ENCODE data around the gene TNFRSF19. TPM values are rescaled to one million over a fixed set of nuclear protein-coding genes. Genes with fewer than 3 reads are reported as not detected.

The TNFRSF19 gene
- total RNA-seq, 1 donor from 2014 or later, result under 0.01 TPM

DNA sequence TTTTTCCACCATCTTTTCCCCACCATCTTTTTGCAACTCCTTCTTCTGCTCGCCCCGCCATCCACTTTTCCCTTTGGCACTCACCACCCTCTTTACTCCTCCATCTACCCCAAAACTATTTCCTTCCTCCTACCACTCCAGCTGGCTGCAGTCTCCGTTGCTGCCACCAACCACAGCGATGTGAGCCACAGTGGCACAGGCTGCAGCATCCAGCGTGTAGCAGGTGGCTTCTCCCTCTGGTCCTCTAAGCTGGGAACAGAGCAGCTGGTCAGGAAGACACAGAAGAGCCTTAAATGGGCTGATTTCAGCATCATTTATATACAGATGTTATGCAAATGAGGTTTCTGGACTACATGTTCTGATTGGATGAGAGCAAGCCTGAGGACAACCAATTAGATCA lies 144.5 kb downstream of the TNFRSF19 start:
- DNase-seq (ENCODE audit: low read depth in 2 of 2), result no peak

DNA sequence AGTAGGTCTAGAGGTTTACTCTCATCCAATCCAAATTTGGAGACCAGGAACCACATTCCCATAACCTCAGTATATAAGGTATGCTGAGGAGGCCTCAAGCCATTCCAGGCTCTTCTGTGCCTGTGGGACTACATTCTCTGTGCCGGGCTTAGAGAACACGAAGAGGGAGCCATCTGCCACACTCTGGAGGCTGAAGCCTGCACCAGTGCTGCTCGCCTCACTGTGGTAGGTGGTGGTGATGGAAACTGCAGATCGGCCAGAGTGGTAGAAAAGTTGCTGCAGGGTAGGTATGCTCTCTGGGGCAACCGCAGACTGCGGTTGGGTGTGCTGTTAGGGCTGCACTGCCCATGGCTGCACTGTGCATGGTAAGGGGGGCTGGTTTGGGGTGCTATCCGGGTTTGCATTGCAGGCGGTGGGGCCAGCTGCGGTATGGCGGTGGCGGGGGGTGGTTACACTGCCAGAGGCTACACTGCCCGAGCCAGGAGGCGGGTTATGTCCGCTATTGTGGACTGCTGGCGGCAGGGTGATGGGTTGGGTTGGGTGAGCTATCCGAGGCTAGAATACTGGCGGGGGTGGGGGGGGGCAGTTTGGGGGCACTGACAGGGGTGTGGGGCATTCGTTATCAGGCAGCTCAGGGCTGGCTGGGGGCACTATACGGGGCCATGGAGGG lies 145.0 kb downstream of the TNFRSF19 start:
- DNase-seq (ENCODE audit: low read depth in 2 of 2), result no peak

DNA sequence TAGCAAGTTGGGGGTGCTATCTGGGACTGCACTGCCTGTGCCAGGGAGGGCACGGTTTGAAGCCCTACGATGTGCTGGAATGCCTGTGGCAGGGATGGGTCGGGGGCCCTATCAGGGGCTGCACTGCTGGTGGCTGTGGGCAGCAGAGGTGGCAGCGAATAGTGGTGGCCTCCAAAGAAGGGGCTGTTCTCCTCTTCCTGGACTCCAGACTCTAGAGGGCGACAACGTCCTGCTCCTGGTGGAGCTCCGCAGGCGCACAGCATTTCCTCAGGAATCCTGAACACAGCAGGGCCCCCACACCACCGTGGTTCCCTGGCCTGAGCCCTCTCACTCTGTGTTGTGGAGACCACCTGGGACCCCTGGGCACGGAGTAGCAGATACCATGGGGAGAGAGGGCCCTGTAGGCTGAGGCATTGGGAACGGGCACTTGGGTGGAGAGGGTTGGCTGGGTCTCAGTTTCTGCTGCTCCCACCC lies 145.6 kb downstream of the TNFRSF19 start:
- DNase-seq (ENCODE audit: low read depth in 2 of 2), result peak; percentile 52 to 62

DNA sequence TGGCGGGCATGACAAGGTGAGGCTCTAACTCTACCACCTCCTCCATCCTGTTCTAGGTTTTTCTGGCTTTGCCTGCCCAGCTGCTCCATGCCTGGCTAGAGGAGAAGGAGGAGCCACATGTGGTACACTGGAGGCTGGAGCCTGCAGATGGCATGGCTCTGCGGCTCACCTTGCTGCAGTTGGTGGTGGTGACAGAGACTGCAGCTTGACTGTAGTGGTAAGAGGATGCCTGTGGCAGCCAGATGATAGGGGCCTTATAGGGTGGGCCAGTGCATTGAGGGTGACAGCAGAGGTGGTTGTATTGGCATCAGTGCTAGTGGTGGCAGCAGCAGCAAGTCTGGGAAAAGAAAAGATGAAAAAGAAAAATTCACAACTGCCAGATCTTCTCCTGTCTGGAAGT lies 146.2 kb downstream of the TNFRSF19 start:
- DNase-seq (ENCODE audit: low read depth in 2 of 2), result no peak

DNA sequence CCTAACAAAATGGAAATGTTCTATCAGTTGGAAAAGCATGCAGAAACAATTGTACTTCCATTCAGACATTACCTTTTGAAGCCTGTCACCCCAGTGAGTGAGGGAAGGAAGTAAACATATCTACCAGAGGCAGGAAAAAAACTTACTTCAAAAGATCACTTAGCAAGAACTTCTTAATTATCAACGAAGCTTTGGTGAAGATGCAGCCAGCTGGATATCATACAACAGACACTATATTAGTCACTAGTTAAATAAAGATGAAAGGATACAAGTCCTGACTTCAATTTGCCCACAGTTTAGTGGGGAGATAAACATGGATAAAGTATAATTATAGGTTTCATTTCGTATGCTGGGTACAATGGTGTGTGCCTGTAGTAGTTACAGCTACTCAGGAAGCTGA lies 148.8 kb downstream of the TNFRSF19 start:
- DNase-seq (ENCODE audit: low read depth in 2 of 2), result no peak

DNA sequence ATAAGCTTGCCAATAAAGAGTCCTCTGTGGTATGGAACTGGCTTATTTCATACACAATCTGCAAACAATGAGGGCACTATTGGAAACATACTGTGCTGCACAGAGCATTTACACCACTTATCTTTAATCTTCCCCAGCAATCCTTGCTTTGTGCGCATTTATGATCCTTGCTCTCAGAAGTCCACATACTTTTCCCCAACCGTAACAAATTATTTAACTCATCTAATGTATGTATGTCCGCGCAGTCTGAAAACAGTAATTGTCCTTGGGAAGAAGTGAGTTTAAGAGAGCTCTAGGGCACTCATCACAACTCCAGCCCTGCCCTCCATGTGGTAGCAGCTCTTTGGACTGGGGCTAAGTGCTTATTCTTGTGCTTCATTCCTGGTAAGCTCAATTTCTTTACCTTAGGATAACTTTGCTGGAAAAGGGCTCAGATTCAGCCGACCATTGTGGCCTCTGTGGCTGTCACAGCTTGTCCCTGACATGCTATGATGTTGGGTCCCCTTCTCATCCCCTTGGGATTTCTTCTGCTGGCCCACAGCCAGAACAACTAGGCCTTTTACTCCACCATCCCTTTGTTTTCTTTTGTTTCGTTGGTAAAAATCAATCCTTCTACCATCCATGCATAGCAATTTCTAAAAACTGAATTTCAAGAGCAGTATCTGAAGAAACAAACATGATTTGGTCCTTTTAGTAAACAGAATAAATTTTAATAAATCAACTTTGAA lies 152.7 kb downstream of the TNFRSF19 start:
- no peak for DNase-seq (ENCODE audit: low read depth in 2 of 2)

DNA sequence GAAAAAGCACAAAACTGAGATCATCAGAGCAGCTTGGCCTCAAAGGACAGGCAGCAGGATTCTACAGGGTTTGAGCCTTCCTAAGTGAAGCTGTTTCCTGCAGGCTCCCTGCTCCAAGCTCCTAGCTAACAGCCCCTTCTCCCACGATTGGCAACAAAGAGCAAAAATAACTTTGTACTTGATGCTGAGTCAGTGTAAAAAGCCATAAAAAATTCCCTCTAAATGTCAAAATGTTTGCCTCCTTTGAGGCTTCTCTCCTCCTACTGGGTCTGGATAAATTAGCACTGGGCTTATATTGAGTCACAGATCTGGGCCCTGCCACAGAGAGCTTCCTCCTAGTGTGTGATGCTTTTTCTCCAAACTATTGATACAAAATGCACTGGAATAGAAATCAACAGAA lies 153.3 kb downstream of the TNFRSF19 start:
- no peak for DNase-seq (ENCODE audit: low read depth in 2 of 2)

DNA sequence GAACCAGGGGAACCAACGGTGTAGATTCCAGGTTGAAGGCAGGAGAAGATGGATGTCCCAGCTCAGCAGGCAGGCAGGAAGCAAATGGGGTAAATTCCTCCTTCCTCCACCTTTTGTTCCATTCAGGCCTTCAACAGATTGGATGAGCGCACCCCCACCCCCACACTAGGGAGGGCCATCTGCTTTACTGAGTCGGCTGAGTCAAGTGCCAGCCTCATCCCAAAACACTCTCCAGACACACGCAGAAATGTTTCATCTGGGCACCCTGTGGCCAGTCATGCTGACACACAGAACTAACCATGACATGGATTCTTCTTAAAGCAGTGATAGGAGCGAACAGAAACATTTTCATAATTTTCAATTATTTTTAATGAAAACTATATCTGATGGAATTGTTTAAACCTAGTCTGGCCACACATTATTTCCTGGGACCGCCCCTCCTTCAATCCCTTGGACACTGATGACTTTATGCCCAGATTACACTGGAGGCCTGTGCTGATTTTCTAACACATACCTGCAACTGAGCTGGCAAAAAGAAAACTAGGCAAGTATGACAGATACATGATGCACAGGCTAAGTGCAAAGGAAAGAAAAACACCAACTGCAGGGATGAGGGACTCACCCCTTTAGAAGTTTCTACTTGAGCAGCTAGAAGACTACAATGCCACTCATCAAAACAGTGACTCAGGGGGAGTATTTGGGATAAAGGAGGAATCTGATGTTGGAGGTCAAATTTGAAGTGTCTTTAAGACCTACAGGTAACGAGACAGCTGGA lies 154.2 kb downstream of the TNFRSF19 start:
- no peak for DNase-seq (ENCODE audit: low read depth in 2 of 2)

Other genes starting within 250 kb of the TNFRSF19 start
- gene SACS, start 136.7 kb upstream of the TNFRSF19 start, total RNA-seq, result 22.7 and 26.2 TPM in 2 replicates